ENCODE measurements around the gene CCDC90B.

The CCDC90B gene

GRCh38 chr11:83306200-83307080 lies 20.3 kb upstream of the CCDC90B start:
- DNase-seq (ENCODE audit: low read depth), result no peak
- TF ChIP-seq, protein P1, sequence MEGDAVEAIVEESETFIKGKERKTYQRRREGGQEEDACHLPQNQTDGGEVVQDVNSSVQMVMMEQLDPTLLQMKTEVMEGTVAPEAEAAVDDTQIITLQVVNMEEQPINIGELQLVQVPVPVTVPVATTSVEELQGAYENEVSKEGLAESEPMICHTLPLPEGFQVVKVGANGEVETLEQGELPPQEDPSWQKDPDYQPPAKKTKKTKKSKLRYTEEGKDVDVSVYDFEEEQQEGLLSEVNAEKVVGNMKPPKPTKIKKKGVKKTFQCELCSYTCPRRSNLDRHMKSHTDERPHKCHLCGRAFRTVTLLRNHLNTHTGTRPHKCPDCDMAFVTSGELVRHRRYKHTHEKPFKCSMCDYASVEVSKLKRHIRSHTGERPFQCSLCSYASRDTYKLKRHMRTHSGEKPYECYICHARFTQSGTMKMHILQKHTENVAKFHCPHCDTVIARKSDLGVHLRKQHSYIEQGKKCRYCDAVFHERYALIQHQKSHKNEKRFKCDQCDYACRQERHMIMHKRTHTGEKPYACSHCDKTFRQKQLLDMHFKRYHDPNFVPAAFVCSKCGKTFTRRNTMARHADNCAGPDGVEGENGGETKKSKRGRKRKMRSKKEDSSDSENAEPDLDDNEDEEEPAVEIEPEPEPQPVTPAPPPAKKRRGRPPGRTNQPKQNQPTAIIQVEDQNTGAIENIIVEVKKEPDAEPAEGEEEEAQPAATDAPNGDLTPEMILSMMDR (conservative IDR thresholded peaks at IDR 0.05; ENCODE audit: control insufficient read depth, insufficient read depth, low read depth, low read length), result no peak
- no peak overlapping the region for H3K4me3 ChIP-seq (ENCODE audit: control insufficient read depth, low read depth, low read length)

DNA sequence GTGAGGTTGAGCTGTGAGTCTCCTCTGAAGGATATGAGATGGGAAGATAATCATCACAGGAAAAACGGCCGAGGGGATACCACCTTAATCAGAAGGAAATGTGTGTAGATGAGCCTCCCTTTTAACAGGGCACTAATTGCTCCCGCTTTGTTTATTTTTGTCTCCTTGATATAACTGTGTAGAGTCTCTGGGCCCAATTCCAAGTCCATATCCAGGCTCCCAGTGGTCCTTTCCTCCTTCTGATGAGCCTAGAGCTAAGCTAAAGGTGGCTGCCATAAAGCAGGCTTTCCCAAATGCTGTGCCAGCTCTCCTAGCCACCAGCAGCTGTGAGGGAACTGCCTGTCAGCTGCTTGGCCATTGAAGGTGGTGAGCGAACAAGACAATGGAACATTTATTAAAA lies 17.1 kb upstream of the CCDC90B start:
- TF ChIP-seq, protein P1 (conservative IDR thresholded peaks at IDR 0.05; ENCODE audit: control insufficient read depth, insufficient read depth, low read depth, low read length), result no peak
- H3K4me3 ChIP-seq (ENCODE audit: control insufficient read depth, low read depth, low read length), result no peak overlapping the region
- DNase-seq (ENCODE audit: low read depth), result no peak

DNA sequence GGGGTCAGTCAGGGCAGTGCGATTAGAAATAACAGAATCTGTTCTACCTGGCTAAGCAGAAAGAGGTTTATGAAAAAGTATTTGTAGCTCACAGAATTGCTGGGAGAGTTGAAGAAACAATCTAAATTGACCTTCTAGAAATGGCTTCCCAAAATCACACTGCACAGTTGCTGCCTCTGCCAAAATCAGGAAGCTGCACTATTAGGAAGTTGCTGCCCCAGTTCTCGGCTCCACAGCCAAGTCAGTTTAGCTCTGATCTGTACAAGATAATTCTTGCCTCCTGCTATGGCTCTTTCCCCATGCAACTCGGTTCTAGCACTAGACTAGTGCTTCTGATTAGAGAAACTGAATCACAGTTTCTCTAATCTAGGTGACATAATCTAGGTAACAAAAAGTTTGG lies 16.0 kb upstream of the CCDC90B start:
- H3K4me3 ChIP-seq (ENCODE audit: control insufficient read depth, low read depth, low read length), result no peak overlapping the region
- TF ChIP-seq, protein P1 (conservative IDR thresholded peaks at IDR 0.05; ENCODE audit: control insufficient read depth, insufficient read depth, low read depth, low read length), result no peak
- DNase-seq (ENCODE audit: low read depth), result no peak

DNA sequence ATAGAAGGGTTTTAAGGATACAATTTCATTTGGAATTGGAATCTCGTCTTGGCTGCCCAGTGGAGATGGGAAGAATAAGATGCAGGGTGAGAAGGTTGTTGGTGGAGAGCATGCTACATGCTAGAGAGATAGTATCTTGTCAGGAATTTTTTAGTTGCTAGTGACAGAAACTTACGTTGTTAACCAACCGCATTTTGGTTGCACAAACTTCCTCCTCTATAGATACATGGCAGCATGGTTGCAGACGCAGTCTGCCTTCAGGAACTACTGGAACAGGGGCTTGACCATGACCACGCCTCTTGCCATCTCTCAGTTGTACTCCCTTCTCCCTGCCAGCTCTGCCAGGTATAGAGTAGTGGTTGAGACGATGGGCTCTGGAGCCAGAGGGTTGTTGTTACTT lies 13.5 kb upstream of the CCDC90B start:
- TF ChIP-seq, protein P1 (conservative IDR thresholded peaks at IDR 0.05; ENCODE audit: control insufficient read depth, insufficient read depth, low read depth, low read length), result no peak
- no peak for DNase-seq (ENCODE audit: low read depth)
- H3K4me3 ChIP-seq (ENCODE audit: control insufficient read depth, low read depth, low read length), result no peak overlapping the region

GRCh38 chr11:83294208-83294607 lies 8.0 kb upstream of the CCDC90B start:
- no peak overlapping the region for H3K4me3 ChIP-seq (ENCODE audit: control insufficient read depth, low read depth, low read length)
- TF ChIP-seq, protein P1 (conservative IDR thresholded peaks at IDR 0.05; ENCODE audit: control insufficient read depth, insufficient read depth, low read depth, low read length), result no peak

DNA sequence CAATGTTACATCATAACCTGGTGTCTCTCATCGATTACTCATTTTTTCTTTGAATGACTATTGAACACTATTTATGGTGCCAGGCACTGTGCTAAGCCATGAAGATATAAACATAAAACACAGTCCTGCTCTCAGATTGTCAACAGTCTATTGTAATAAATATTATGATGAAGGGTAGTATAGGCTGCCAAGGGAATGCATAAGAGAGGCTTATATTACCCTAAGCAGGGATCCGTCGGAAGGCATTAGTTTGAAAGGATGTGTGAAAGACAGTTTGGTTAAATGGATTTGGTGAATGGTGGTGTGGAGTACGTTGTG lies 7.2 kb upstream of the CCDC90B start:
- TF ChIP-seq, protein P1 (conservative IDR thresholded peaks at IDR 0.05; ENCODE audit: control insufficient read depth, insufficient read depth, low read depth, low read length), result no peak
- DNase-seq (ENCODE audit: low read depth), result no peak
- H3K4me3 ChIP-seq (ENCODE audit: control insufficient read depth, low read depth, low read length), result no peak overlapping the region

More at GRCh38 chr11:83294208-83294607, 8.0 kb upstream of the CCDC90B start:
- DNase-seq (ENCODE audit: low read depth), result no peak
